Prostate gland (tissue), 2 donors: ENCODE measurements around the gene KAZN. TPM values are rescaled to one million over a fixed set of nuclear protein-coding genes. Genes with fewer than 3 reads are reported as not detected.

ENCODE experiments used
- DNase-seq: peaks from one replicate; pipeline ENCODE4 v3.0.0-alpha.2; 2019; ENCODE audit warnings: low spot score
- H3K27ac ChIP-seq, 2 donors: fragments of 200-600 bp; sonication (generic); 2 replicates each; pipeline ENCODE4 v1.5.1; 2017 to 2019
- H3K27me3 ChIP-seq: fragments of 200-600 bp; sonication (generic); replicated peaks from 2 replicates; pipeline ENCODE4 v1.5.1; 2019; ENCODE audit not compliant: insufficient read depth
- H3K36me3 ChIP-seq, 2 donors: fragments of 200-600 bp; sonication (generic); 1 replicate in 1 of 2; 2 replicates in 1 of 2; pipeline versions ENCODE4 v1.5.1 to v1.8.1; 2017 to 2019
- H3K4me1 ChIP-seq: fragments of 200-600 bp; sonication (generic); replicated peaks from 2 replicates; pipeline ENCODE4 v1.5.1; 2019
- H3K4me3 ChIP-seq, 2 donors: fragments of 200-600 bp; sonication (generic); 2 replicates each; pipeline ENCODE4 v1.5.1; 2017 to 2019
- H3K9me3 ChIP-seq: fragments of 200-600 bp; sonication (generic); 2 replicates; pipeline ENCODE4 v1.5.1; 2017
- CTCF ChIP-seq, 4 experiments: fragments of 200-600 bp in 2 of 4; fragments of 450-650 bp in 2 of 4; sonication (generic) in 2 of 4; IDR thresholded peaks; 1 replicate in 3 of 4; 2 replicates in 1 of 4; pipeline ENCODE4 v1.5.1; 2016 to 2019; ENCODE audit warnings: antibody characterized with exemption in 4 of 4, mild to moderate bottlenecking in 2 of 4, moderate library complexity in 2 of 4
- POLR2A ChIP-seq: fragments of 450-650 bp; IDR thresholded peaks from one replicate; pipeline ENCODE4 v1.6.1; 2016; ENCODE audit warnings: antibody characterized with exemption, mild to moderate bottlenecking
- POLR2AphosphoS5 ChIP-seq: sonication (generic); formaldehyde crosslinking; IDR thresholded peaks from one replicate; pipeline ENCODE4 v1.6.1; 2017; ENCODE audit warnings: antibody characterized with exemption
- WGBS: methylation state at CpG from one replicate; pipeline ENCODE4 v1.1.5; 2018; 5-methylcytosine and 5-hydroxymethylcytosine counted together
- intact Hi-C: fragments of 100-400 bp; cut with DNase I; formaldehyde crosslinking; loops from one replicate; pipeline ENCODE4 v1.14.2; 2022
- total RNA-seq, 2 donors: library from RNA; depleted of rRNA; stranded (reverse); fragments of >200 nt; gene quantifications; one replicate each; pipeline ENCODE4 v1.1.0, GENCODE V29; 2016

Gene KAZN
- total RNA-seq, 2 donors from 2014 or later = 8.3 to 12.7 TPM

- H3K27ac ChIP-seq = no peak overlapping the region
- TF ChIP-seq POLR2A (no peak), POLR2AphosphoS5 (peak; percentile 24)
- WGBS = 64% methylated on average over 9 of the region's 9 CpGs
- DNase-seq = peak; percentile 49
- no peak overlapping the region for H3K4me3 ChIP-seq
- intact Hi-C loops = no loop called here
- no peaks in the 10 kb centered on the region for H3K27me3 ChIP-seq
- no peaks in the 10 kb centered on the region for H3K36me3 ChIP-seq
- H3K4me1 ChIP-seq = no peaks in the 10 kb centered on the region
- H3K9me3 ChIP-seq = no peaks in the 10 kb centered on the region
Observed at GRCh38 chr1:14994841-14995437, 396.5 kb downstream of the KAZN start.

- Histone ChIP-seq H3K4me1 (no peaks in the 10 kb centered on the region), H3K4me3 (no peak overlapping the region), H3K27ac (no peak overlapping the region), H3K27me3 (no peaks in the 10 kb centered on the region), H3K9me3 (no peaks in the 10 kb centered on the region), H3K36me3 (no peaks in the 10 kb centered on the region)
- no peak for DNase-seq
- intact Hi-C loops = no loop called here
- no peak for TF ChIP-seq CTCF (IDR thresholded peaks at IDR 0.05)
- TF ChIP-seq POLR2AphosphoS5 = no peak
- TF ChIP-seq POLR2A = no peak
- 73% methylated on average over 23 of the region's 23 CpGs for WGBS
Observed at GRCh38 chr1:14996133-14997050, 397.9 kb downstream of the KAZN start.

- WGBS = 75% methylated on average over 12 of the region's 12 CpGs
- Histone ChIP-seq H3K27me3 (no peaks in the 10 kb centered on the region), H3K4me3 (no peak overlapping the region), H3K9me3 (no peaks in the 10 kb centered on the region), H3K36me3 (no peaks in the 10 kb centered on the region), H3K27ac (no peak overlapping the region), H3K4me1 (no peaks in the 10 kb centered on the region)
- intact Hi-C loops = no loop called here
- no peak for DNase-seq
- no peak for TF ChIP-seq POLR2AphosphoS5
- TF ChIP-seq CTCF (IDR thresholded peaks at IDR 0.05) = no peak
- TF ChIP-seq POLR2A = no peak
Observed at GRCh38 chr1:14997646-14998276, 399.3 kb downstream of the KAZN start.

GRCh38 chr1:14999441-14999840 is 401.0 kb downstream of the KAZN start:
- 90% methylated on average over 9 of the region's 10 CpGs for WGBS
- Histone ChIP-seq H3K9me3 (no peaks in the 10 kb centered on the region), H3K4me1 (no peaks in the 10 kb centered on the region), H3K4me3 (no peak overlapping the region), H3K36me3 (no peaks in the 10 kb centered on the region), H3K27me3 (no peaks in the 10 kb centered on the region), H3K27ac (no peak overlapping the region)
- TF ChIP-seq POLR2AphosphoS5 = no peak
- TF ChIP-seq POLR2A = no peak
- no peak for TF ChIP-seq CTCF (IDR thresholded peaks at IDR 0.05)
- intact Hi-C loops = no loop called here
- DNase-seq = no peak

GRCh38 chr1:15000030-15000429 is 401.5 kb downstream of the KAZN start:
- Histone ChIP-seq H3K27ac (no peak overlapping the region), H3K36me3 (no peaks in the 10 kb centered on the region), H3K4me1 (no peaks in the 10 kb centered on the region), H3K4me3 (no peak overlapping the region), H3K27me3 (no peaks in the 10 kb centered on the region), H3K9me3 (no peaks in the 10 kb centered on the region)
- WGBS = 88% methylated on average over 4 of the region's 4 CpGs
- TF ChIP-seq CTCF (IDR thresholded peaks at IDR 0.05) (no peak), POLR2AphosphoS5 (no peak), POLR2A (no peak)
- no peak for DNase-seq
- intact Hi-C loops = no loop called here
